H1 (cell line): ENCODE results near the gene LRPAP1. TPM values are rescaled to one million over a fixed set of nuclear protein-coding genes. Genes with fewer than 3 reads are reported as not detected.

Experiments
- CTCF ChIA-PET: fragments of 300-600 bp; sonication (Branson Sonifier 250); formaldehyde crosslinking; loops from one replicate; lab custom pipeline; 2021; ENCODE audit not compliant: partially characterized antibody; lab: Charles Lee
- POLR2A ChIA-PET: fragments of 300-600 bp; sonication (Branson Sonifier 250); formaldehyde crosslinking; loops from one replicate; lab custom pipeline; 2021; ENCODE audit warnings: inconsistent platforms; ENCODE audit not compliant: partially characterized antibody; lab: Charles Lee
- DNase-seq, 2 experiments: peaks; one replicate each; pipeline versions ENCODE4 v3.0.0 to v3.0.0-alpha.2; 2010 to 2022; ENCODE audit warnings: low spot score in 2 of 2, low read depth in 1 of 2, mixed read lengths in 1 of 2
- FAIRE-seq: peaks from 2 replicates; lab custom pipeline; 2011; peaks lifted over from hg19 to GRCh38; lab: Jason Lieb, UNC
- H2AFZ ChIP-seq: 2 replicates; pipeline ENCODE4 v1.8.1; 2012; ENCODE audit warnings: low read length, inconsistent platforms
- H2AK5ac ChIP-seq: 2 replicates; pipeline ENCODE4 v1.6.1; 2013; ENCODE audit warnings: low read depth, low read length
- H2BK120ac ChIP-seq: replicated peaks from 2 replicates; pipeline ENCODE3; 2013; ENCODE audit warnings: low read depth, low read length, inconsistent platforms
- H2BK12ac ChIP-seq: 2 replicates; pipeline ENCODE4 v1.6.1; 2013; ENCODE audit warnings: low read depth, low read length
- H2BK15ac ChIP-seq: 2 replicates; pipeline ENCODE4 v1.6.1; 2013; ENCODE audit warnings: low read length
- H2BK20ac ChIP-seq: 2 replicates; pipeline ENCODE4 v1.6.1; 2013; ENCODE audit warnings: low read length
- H2BK5ac ChIP-seq: 2 replicates; pipeline ENCODE4 v1.6.1; 2013; ENCODE audit warnings: low read depth, low read length
- H3K14ac ChIP-seq: 2 replicates; pipeline ENCODE4 v1.6.1; 2013; ENCODE audit warnings: inconsistent platforms; ENCODE audit not compliant: insufficient read length
- H3K18ac ChIP-seq: 2 replicates; pipeline ENCODE4 v1.6.1; 2013; ENCODE audit warnings: low read length; ENCODE audit errors: extremely low read depth
- H3K23ac ChIP-seq: 2 replicates; pipeline ENCODE4 v1.6.1; 2013; ENCODE audit warnings: inconsistent platforms; ENCODE audit not compliant: insufficient read length
- H3K23me2 ChIP-seq: 2 replicates; pipeline ENCODE4 v1.6.1; 2013; ENCODE audit warnings: low read depth, low read length
- H3K27ac ChIP-seq: 2 replicates; pipeline ENCODE4 v1.6.1; 2011; ENCODE audit warnings: low read depth, low read length, inconsistent platforms
- H3K27me3 ChIP-seq, 4 experiments: replicated peaks in 1 of 4; 1 replicate in 1 of 4; 2 replicates in 3 of 4; pipeline versions ENCODE4 v1.6.1 to v1.8.1; 2011 to 2013; ENCODE audit warnings: low read length in 3 of 4, mild to moderate bottlenecking in 3 of 4, inconsistent platforms in 2 of 4, mixed read lengths in 2 of 4, moderate library complexity in 1 of 4; ENCODE audit not compliant: control insufficient read depth in 3 of 4, insufficient read depth in 3 of 4; ENCODE audit errors: extremely low read depth in 1 of 4
- H3K36me3 ChIP-seq, 4 experiments: 2 replicates each; pipeline versions ENCODE4 v1.6.1 to v1.8.1; 2011 to 2013; ENCODE audit warnings: mild to moderate bottlenecking in 4 of 4, low read length in 3 of 4, moderate library complexity in 2 of 4, control low read depth in 1 of 4, inconsistent platforms in 1 of 4; ENCODE audit not compliant: insufficient read depth in 4 of 4, control insufficient read depth in 2 of 4
- H3K4ac ChIP-seq: replicated peaks from 2 replicates; pipeline ENCODE3; 2013; ENCODE audit warnings: low read length, low read depth, mixed read lengths, inconsistent platforms; ENCODE audit not compliant: insufficient read length
- H3K4me1 ChIP-seq, 4 experiments: replicated peaks in 1 of 4; 1 replicate in 1 of 4; 2 replicates in 3 of 4; pipeline versions ENCODE4 v1.6.1 to v1.8.1; 2011 to 2013; ENCODE audit warnings: low read length in 3 of 4, inconsistent platforms in 2 of 4, mixed read lengths in 1 of 4; ENCODE audit not compliant: insufficient read depth in 4 of 4, control insufficient read depth in 3 of 4
- H3K4me2 ChIP-seq, 2 experiments: 2 replicates each; pipeline versions ENCODE4 v1.6.1 to v1.8.1; 2011 to 2013; ENCODE audit warnings: low read depth in 2 of 2, low read length in 2 of 2, control low read depth in 1 of 2, inconsistent platforms in 1 of 2, mild to moderate bottlenecking in 1 of 2; ENCODE audit not compliant: insufficient read depth in 1 of 2
- H3K4me3 ChIP-seq, 4 experiments: fragments of 200-600, 300-600 bp in 1 of 4; sonication (generic), shearing (Covaris generic), sonication (Bioruptor Twin) in 1 of 4; 2 replicates each; pipeline versions ENCODE4 v1.5.1 to v1.8.1; 2011 to 2016; ENCODE audit warnings: low read length in 4 of 4, low read depth in 3 of 4, control low read depth in 2 of 4, inconsistent platforms in 2 of 4, mild to moderate bottlenecking in 2 of 4, mixed read lengths in 1 of 4, moderate library complexity in 1 of 4; ENCODE audit not compliant: insufficient read depth in 2 of 4; ENCODE audit errors: extremely low read depth in 1 of 4
- H3K56ac ChIP-seq: replicated peaks from 2 replicates; pipeline ENCODE3; 2013; ENCODE audit warnings: low read depth, mild to moderate bottlenecking, mixed read lengths, low read length, inconsistent platforms; ENCODE audit not compliant: insufficient read length
- H3K79me1 ChIP-seq: 2 replicates; pipeline ENCODE4 v1.6.1; 2013; ENCODE audit warnings: low read depth, low read length, control low read depth
- H3K79me2 ChIP-seq, 2 experiments: 2 replicates each; pipeline versions ENCODE4 v1.6.1 to v1.8.1; 2012 to 2013; ENCODE audit warnings: low read length in 2 of 2, mild to moderate bottlenecking in 2 of 2, inconsistent platforms in 1 of 2; ENCODE audit not compliant: insufficient read depth in 2 of 2, control insufficient read depth in 1 of 2
- H3K9ac ChIP-seq, 4 experiments: replicated peaks in 1 of 4; 1 replicate in 1 of 4; 2 replicates in 3 of 4; pipeline versions ENCODE4 v1.6.1 to v1.8.1; 2011 to 2013; ENCODE audit warnings: low read depth in 3 of 4, low read length in 3 of 4, control low read depth in 2 of 4, mild to moderate bottlenecking in 2 of 4, moderate library complexity in 2 of 4, inconsistent platforms in 1 of 4; ENCODE audit errors: extremely low read depth in 1 of 4
- H3K9me3 ChIP-seq, 2 experiments: 2 replicates each; pipeline versions ENCODE4 v1.6.1 to v1.8.1; 2012 to 2013; ENCODE audit warnings: mild to moderate bottlenecking in 2 of 2, moderate library complexity in 2 of 2, control low read depth in 1 of 2, inconsistent platforms in 1 of 2, low read depth in 1 of 2, low read length in 1 of 2, mixed read lengths in 1 of 2; ENCODE audit not compliant: insufficient read depth in 2 of 2
- H4K20me1 ChIP-seq, 2 experiments: replicated peaks in 1 of 2; 2 replicates each; pipeline versions ENCODE3 to v1.8.1; 2011 to 2013; ENCODE audit warnings: inconsistent platforms in 2 of 2, low read length in 2 of 2, mild to moderate bottlenecking in 1 of 2; ENCODE audit not compliant: insufficient read depth in 2 of 2, control insufficient read depth in 1 of 2
- H4K5ac ChIP-seq: 2 replicates; pipeline ENCODE4 v1.6.1; 2013; ENCODE audit warnings: low read length, low read depth, mixed read lengths, inconsistent platforms; ENCODE audit not compliant: insufficient read length
- H4K8ac ChIP-seq: 2 replicates; pipeline ENCODE4 v1.8.0; 2013; ENCODE audit warnings: mild to moderate bottlenecking, moderate library complexity, low read length, inconsistent platforms; ENCODE audit not compliant: insufficient read depth; ENCODE audit errors: extremely low read depth
- H4K91ac ChIP-seq: replicated peaks from 2 replicates; pipeline ENCODE3; 2013; ENCODE audit warnings: low read length, mixed read lengths, inconsistent platforms; ENCODE audit not compliant: insufficient read length
- ASH2L ChIP-seq: fragments of 200-600, 300-600 bp; sonication (generic); IDR thresholded peaks from one replicate; pipeline ENCODE4 v1.7.1; 2017; ENCODE audit warnings: low read length
- CTBP2 ChIP-seq: IDR thresholded peaks from 2 replicates; pipeline ENCODE4 v1.7.0; 2011; ENCODE audit warnings: borderline replicate concordance, mild to moderate bottlenecking, moderate library complexity, mixed read lengths, low read length; ENCODE audit not compliant: insufficient read depth, insufficient read length
- EZH2 ChIP-seq: fragments of 200-600 bp; sonication (generic); IDR thresholded peaks from 2 replicates; pipeline ENCODE4 v1.7.1; 2012; ENCODE audit warnings: low read depth, mild to moderate bottlenecking, moderate library complexity, low read length, inconsistent platforms; ENCODE audit not compliant: severe bottlenecking
- NRF1 ChIP-seq: IDR thresholded peaks from 2 replicates; pipeline ENCODE4 v1.6.1; 2011; ENCODE audit warnings: mild to moderate bottlenecking, low read depth, low read length, improper control_type of control experiment
- POLR2A ChIP-seq, 2 experiments: IDR thresholded peaks; 1 replicate in 1 of 2; 2 replicates in 1 of 2; pipeline ENCODE4 v1.6.1; 2011; ENCODE audit warnings: low read depth in 2 of 2, low read length in 2 of 2, mild to moderate bottlenecking in 2 of 2; ENCODE audit errors: control extremely low read depth in 1 of 2
- RNF2 ChIP-seq: fragments of 200-900, 300-1000 bp; sonication (generic); IDR thresholded peaks from 2 replicates; pipeline ENCODE4 v1.7.1; 2016; ENCODE audit warnings: borderline replicate concordance, low read depth, mild to moderate bottlenecking, antibody characterized with exemption, low read length; ENCODE audit not compliant: poor library complexity, severe bottlenecking; ENCODE audit errors: missing control alignments
- SIRT6 ChIP-seq: IDR thresholded peaks from one replicate; pipeline ENCODE4 v1.7.1; 2012; ENCODE audit warnings: low read length, inconsistent platforms
- SIX5 ChIP-seq: IDR thresholded peaks from 2 replicates; pipeline ENCODE4 v1.6.1; 2011; ENCODE audit warnings: mild to moderate bottlenecking, low read depth, low read length
- TAF1 ChIP-seq: IDR thresholded peaks from 2 replicates; pipeline ENCODE4 v1.6.1; 2011; ENCODE audit warnings: mild to moderate bottlenecking, low read depth, low read length
- TAF7 ChIP-seq: optimal IDR thresholded peaks from 2 replicates; pipeline ENCODE3; 2011; ENCODE audit warnings: low read depth, mild to moderate bottlenecking, inconsistent platforms, low read length, moderate library complexity, borderline replicate concordance
- TCF12 ChIP-seq: IDR thresholded peaks from 2 replicates; pipeline ENCODE4 v1.6.1; 2011; ENCODE audit warnings: low read depth, mild to moderate bottlenecking, low read length
- TEAD4 ChIP-seq: IDR thresholded peaks from 2 replicates; pipeline ENCODE4 v1.6.1; 2012; ENCODE audit warnings: low read depth, low read length, inconsistent platforms, mixed read lengths
- WGBS, 2 experiments: shearing (Covaris generic) in 1 of 2; methylation state at CpG; one replicate each; pipeline versions ENCODE4 v1.1.6 to v1.1.7; 2013 to 2015; ENCODE audit warnings: low lambda C conversion rate in 2 of 2, mixed read lengths in 2 of 2, inconsistent platforms in 1 of 2, low coverage in 1 of 2, missing lambda C conversion rate in 1 of 2; ENCODE audit not compliant: insufficient replicate concordance in 2 of 2, insufficient coverage in 1 of 2, insufficient read length in 1 of 2; ENCODE audit errors: extremely low coverage in 1 of 2, missing lambda C conversion rate in 1 of 2; 5-methylcytosine and 5-hydroxymethylcytosine counted together
- polyA plus RNA-seq, 7 experiments: library from polyadenylated mRNA; depleted of rRNA in 3 of 7; stranded (reverse) in 5 of 7; unstranded in 2 of 7; fragments of >200 nt in 5 of 7; fragments of 200-250 nt in 2 of 7; gene quantifications; 1 replicate in 5 of 7; 2 replicates in 1 of 7; 4 replicates in 1 of 7; pipeline versions ENCODE4 v1.2.1 to v1.2.3, GENCODE V29; 2011 to 2013; ENCODE audit warnings: missing spikeins in 2 of 7, mixed read lengths in 2 of 7
- total RNA-seq: library from RNA; stranded (reverse); fragmentation: NEBNext Ultra II Directional; extraction: Animal tissue kit (Norgen Biotek cat#: 25700); gene quantifications from 2 replicates; pipeline ENCODE4 v1.2.1, GENCODE V29; 2021
- TF ChIP-seq, protein P1 (sequence below): IDR thresholded peaks from 2 replicates; pipeline ENCODE4 v1.6.1; 2011; ENCODE audit warnings: low read length, improper control_type of control experiment

Gene LRPAP1
- total and polyA plus RNA-seq, 2 of the 8 experiments (the other 6 are each of a cell fraction or from before 2014, with no cell fraction given), result 31.1 to 101 TPM

DNA sequence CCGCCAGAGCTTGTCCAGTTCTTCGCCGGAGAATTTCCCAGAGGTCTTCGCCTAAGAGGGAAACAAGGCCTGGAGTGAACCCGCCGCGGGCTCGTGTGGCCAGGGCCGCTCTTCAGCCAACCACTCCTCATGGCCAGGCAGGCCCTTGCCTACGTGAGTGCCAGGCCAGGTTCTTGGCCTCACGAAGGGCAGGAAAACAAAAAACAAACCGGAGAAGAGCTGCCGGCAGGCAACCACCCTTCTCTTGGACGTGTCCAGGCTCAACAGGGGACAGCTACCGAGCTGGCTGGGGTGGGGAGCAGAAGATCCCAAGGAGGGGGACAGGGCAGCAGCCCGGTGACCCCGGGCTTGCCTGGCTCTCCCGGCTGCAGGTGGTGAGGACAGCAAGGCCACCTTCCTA lies 13.3 kb downstream of the LRPAP1 start:
- no peak overlapping the region for H3K18ac ChIP-seq
- no peak overlapping the region for H3K56ac ChIP-seq
- no peak overlapping the region for H2BK20ac ChIP-seq
- no peak overlapping the region for H2BK120ac ChIP-seq
- WGBS, 2 experiments, result 89% methylated on average over 9 of the region's 18 CpGs; no CpG with 5 or more reads in 1 of the 2 experiments
- no peak overlapping the region for H2AFZ ChIP-seq
- DNase-seq, result no peak
- H3K23ac ChIP-seq, result no peak overlapping the region
- no peak overlapping the region for H2BK15ac ChIP-seq
- H4K5ac ChIP-seq, result no peak overlapping the region
- no peak overlapping the region for H3K27ac ChIP-seq
- H3K27me3 ChIP-seq, result no peaks in the 10 kb centered on the region
- no peaks in the 10 kb centered on the region for H3K9me3 ChIP-seq
- no peak overlapping the region for H4K91ac ChIP-seq
- H4K20me1 ChIP-seq, result peaks cover 7 to 39% of the 10 kb centered on the region in 2 experiments
- CTCF ChIA-PET, result interaction anchor here (1.2 kb wide), 1 partner anchor 14 kb away, joined by 3 read pairs; no protein-coding TSS in a partner anchor
- H4K8ac ChIP-seq, result no peak overlapping the region
- H3K36me3 ChIP-seq, result peaks cover 16 to 68% (median 38%) of the 10 kb centered on the region in 4 experiments; a peak in 6 of 8 replicates
- no peak overlapping the region for H3K9ac ChIP-seq
- H3K4ac ChIP-seq, result no peak overlapping the region
- H3K14ac ChIP-seq, result no peak overlapping the region
- H2AK5ac ChIP-seq, result no peak overlapping the region
- H3K79me1 ChIP-seq, result no peaks in the 10 kb centered on the region
- no peaks in the 10 kb centered on the region for H3K23me2 ChIP-seq
- 0 out of 7 replicates have a peak, but pooled peaks cover 0 to 2% (median under 1%) of the 10 kb centered on the region in 4 experiments for H3K4me1 ChIP-seq
- no peak overlapping the region for H3K4me3 ChIP-seq
- POLR2A ChIA-PET, result interaction anchor here (2.3 kb wide), 1 partner anchor 12 kb away, joined by 9 read pairs; no protein-coding TSS in a partner anchor
- no peak overlapping the region for H2BK5ac ChIP-seq
- H2BK12ac ChIP-seq, result no peak overlapping the region
- no peaks in the 10 kb centered on the region for H3K79me2 ChIP-seq
- FAIRE-seq, result no peak
- no peak overlapping the region for H3K4me2 ChIP-seq
- TF ChIP-seq TAF7 (no peak), TEAD4 (no peak), SIX5 (no peak), CTBP2 (no peak), TCF12 (no peak), RNF2 (no peak), SIRT6 (no peak), ASH2L (no peak), POLR2A (IDR thresholded peaks at IDR 0.05; ENCODE audit: control extremely low read depth in 1 of 2, low read depth in 2 of 2, low read length in 2 of 2) (no peak), NRF1 (no peak), TAF1 (no peak), EZH2 (no peak)
- TF ChIP-seq, protein P1, sequence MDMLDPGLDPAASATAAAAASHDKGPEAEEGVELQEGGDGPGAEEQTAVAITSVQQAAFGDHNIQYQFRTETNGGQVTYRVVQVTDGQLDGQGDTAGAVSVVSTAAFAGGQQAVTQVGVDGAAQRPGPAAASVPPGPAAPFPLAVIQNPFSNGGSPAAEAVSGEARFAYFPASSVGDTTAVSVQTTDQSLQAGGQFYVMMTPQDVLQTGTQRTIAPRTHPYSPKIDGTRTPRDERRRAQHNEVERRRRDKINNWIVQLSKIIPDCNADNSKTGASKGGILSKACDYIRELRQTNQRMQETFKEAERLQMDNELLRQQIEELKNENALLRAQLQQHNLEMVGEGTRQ, result no peak
